Tibial nerve (tissue), 4 donors: Measurements from ENCODE around the gene OR51I1. TPM values are rescaled to one million over a fixed set of nuclear protein-coding genes. Genes with fewer than 3 reads are reported as not detected.

Experiments used
- DNase-seq, 2 donors: peaks; one replicate each; pipeline ENCODE4 v3.0.0-alpha.2; 2019; ENCODE audit warnings: low spot score in 2 of 2
- H3K27ac ChIP-seq, 4 donors: fragments of 200-600 bp; sonication (generic) in 3 of 4; one replicate each; pipeline ENCODE4 v1.5.1; 2017 to 2019; ENCODE audit warnings: mild to moderate bottlenecking in 1 of 4
- H3K27me3 ChIP-seq, 2 donors: fragments of 200-600 bp; sonication (generic) in 1 of 2; one replicate each; pipeline versions ENCODE4 v1.5.1 to v1.6.0; 2017 to 2019
- H3K36me3 ChIP-seq, 3 donors: fragments of 200-600 bp; sonication (generic); one replicate each; pipeline ENCODE4 v1.5.1; 2018 to 2019
- H3K4me1 ChIP-seq, 4 donors: fragments of 200-600 bp; sonication (generic) in 3 of 4; one replicate each; pipeline ENCODE4 v1.5.1; 2017 to 2019
- H3K4me3 ChIP-seq, 4 donors: fragments of 200-600 bp; sonication (generic) in 3 of 4; one replicate each; pipeline ENCODE4 v1.5.1; 2017 to 2019; ENCODE audit warnings: mild to moderate bottlenecking in 1 of 4, moderate library complexity in 1 of 4
- H3K9me3 ChIP-seq, 4 donors: fragments of 200-600 bp; sonication (generic) in 3 of 4; one replicate each; pipeline ENCODE4 v1.5.1; 2017 to 2019
- EP300 ChIP-seq, 2 donors: sonication (generic); formaldehyde crosslinking; IDR thresholded peaks; one replicate each; pipeline ENCODE4 v1.6.1; 2017; ENCODE audit warnings: antibody characterized with exemption in 2 of 2, mild to moderate bottlenecking in 1 of 2
- POLR2A ChIP-seq, 2 donors: fragments of 450-650 bp; IDR thresholded peaks; one replicate each; pipeline ENCODE4 v1.6.1; 2017; ENCODE audit warnings: antibody characterized with exemption in 2 of 2, mild to moderate bottlenecking in 2 of 2, moderate library complexity in 2 of 2
- WGBS, 2 donors: methylation state at CpG; one replicate each; pipeline ENCODE4 v1.1.5; 2018; 5-methylcytosine and 5-hydroxymethylcytosine counted together
- total RNA-seq, 4 donors: library from RNA; depleted of rRNA; stranded (reverse); fragments of >200 nt; gene quantifications; one replicate each; pipeline ENCODE4 v1.1.0, GENCODE V29; 2016
- TF ChIP-seq, protein P1 (sequence below), 5 experiments: fragments of 200-600 bp in 3 of 5; fragments of 450-650 bp in 2 of 5; sonication (generic) in 3 of 5; IDR thresholded peaks; one replicate each; pipeline ENCODE4 v1.5.1; 2016 to 2019; ENCODE audit warnings: antibody characterized with exemption in 5 of 5, mild to moderate bottlenecking in 3 of 5, moderate library complexity in 2 of 5

OR51I1 gene, protein sequence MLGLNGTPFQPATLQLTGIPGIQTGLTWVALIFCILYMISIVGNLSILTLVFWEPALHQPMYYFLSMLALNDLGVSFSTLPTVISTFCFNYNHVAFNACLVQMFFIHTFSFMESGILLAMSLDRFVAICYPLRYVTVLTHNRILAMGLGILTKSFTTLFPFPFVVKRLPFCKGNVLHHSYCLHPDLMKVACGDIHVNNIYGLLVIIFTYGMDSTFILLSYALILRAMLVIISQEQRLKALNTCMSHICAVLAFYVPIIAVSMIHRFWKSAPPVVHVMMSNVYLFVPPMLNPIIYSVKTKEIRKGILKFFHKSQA
- total RNA-seq = 1 to 10 TPM in 1 of 4 donors, not detected in 3; 3.9 TPM

DNA sequence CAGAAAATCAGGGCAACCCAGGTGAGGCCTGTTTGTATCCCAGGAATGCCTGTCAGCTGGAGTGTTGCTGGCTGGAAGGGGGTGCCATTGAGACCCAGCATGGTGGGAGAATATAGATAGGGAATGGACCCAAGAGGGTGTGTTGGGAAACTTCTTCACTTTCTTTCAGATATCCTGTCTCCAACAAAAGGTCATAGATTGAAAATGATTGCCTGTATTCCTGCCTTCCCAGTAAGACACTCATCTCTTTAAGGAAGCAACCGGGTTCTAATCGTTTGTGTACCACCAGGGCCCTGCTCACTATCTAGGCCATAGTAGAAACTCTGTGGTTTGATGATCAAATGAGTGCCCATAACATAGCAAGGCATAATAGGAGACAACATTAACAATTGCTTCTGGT, at the start of gene OR51I1:
Gene OR51I1 (minus strand): TSS at position 101 of the 400 bp plus-strand sequence. CDS start 0 bp downstream, at position 101.
- H3K27me3 ChIP-seq = no peaks in the 10 kb centered on the region
- no peaks in the 10 kb centered on the region for H3K9me3 ChIP-seq
- H3K36me3 ChIP-seq = no peaks in the 10 kb centered on the region
- H3K27ac ChIP-seq = no peak within 1 kb of the TSS
- H3K4me1 ChIP-seq = no peaks in the 10 kb centered on the region
- H3K4me3 ChIP-seq = no peak within 1 kb of the TSS
- no peak for DNase-seq
- TF ChIP-seq EP300 (IDR thresholded peaks at IDR 0.05) = no peak
- TF ChIP-seq, protein P1, sequence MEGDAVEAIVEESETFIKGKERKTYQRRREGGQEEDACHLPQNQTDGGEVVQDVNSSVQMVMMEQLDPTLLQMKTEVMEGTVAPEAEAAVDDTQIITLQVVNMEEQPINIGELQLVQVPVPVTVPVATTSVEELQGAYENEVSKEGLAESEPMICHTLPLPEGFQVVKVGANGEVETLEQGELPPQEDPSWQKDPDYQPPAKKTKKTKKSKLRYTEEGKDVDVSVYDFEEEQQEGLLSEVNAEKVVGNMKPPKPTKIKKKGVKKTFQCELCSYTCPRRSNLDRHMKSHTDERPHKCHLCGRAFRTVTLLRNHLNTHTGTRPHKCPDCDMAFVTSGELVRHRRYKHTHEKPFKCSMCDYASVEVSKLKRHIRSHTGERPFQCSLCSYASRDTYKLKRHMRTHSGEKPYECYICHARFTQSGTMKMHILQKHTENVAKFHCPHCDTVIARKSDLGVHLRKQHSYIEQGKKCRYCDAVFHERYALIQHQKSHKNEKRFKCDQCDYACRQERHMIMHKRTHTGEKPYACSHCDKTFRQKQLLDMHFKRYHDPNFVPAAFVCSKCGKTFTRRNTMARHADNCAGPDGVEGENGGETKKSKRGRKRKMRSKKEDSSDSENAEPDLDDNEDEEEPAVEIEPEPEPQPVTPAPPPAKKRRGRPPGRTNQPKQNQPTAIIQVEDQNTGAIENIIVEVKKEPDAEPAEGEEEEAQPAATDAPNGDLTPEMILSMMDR (IDR thresholded peaks at IDR 0.05) = no peak
- TF ChIP-seq POLR2A (IDR thresholded peaks at IDR 0.05) = no peak
- 37 to 41% methylated on average over 2 of the region's 2 CpGs for WGBS, 2 donors

DNA sequence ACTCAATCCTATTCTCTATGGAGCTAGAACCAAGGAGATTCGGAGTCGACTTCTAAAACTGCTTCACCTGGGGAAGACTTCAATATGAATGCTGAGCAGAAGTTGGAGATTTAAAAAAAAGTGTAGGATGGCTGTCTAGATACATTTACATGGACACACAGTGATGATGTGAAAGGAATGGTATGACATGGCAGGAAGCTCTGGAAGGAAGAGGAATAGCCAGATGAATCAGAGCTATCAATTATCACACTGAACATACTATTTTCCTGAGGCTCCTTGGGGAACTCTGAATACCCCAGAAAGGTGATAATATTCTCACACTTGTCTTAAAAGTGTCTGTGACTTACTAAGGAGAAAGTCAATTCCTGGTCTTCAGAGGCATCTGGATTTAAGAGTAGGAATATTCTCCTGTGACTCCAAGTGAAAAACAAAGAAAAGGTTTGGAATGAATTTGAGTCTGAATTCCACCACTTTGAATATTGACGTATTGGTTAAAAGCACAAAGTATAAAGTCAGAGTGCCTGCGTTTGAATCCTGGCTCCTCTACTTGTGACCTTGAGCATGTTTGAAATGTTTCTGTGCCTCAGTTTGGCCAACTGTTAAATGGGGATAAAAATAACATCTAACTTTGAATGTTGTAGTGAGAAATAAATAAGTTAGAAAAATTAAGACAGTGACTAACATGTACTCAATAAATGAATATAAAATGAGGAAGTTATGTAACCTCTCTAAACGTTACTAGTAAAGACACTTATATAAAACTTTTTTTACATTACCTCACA, 48.5 kb upstream of the OR51I1 start:
- 49 to 50% methylated on average over 5 of the region's 5 CpGs for WGBS, 2 donors
- no peak overlapping the region for H3K4me3 ChIP-seq

DNA sequence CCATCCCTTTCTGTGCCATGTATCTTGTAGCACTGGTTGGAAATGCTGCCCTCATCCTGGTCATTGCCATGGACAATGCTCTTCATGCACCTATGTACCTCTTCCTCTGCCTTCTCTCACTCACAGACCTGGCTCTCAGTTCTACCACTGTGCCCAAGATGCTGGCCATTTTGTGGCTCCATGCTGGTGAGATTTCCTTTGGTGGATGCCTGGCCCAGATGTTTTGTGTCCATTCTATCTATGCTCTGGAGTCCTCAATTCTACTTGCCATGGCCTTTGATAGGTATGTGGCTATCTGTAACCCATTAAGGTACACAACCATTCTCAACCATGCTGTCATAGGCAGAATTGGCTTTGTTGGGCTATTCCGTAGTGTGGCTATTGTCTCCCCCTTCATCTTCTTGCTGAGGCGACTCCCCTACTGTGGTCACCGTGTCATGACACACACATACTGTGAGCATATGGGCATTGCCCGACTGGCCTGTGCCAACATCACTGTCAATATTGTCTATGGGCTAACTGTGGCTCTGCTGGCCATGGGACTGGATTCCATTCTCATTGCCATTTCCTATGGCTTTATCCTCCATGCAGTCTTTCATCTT, 47.6 kb upstream of the OR51I1 start:
- no peaks in the 10 kb centered on the region for H3K4me1 ChIP-seq
- no peak for DNase-seq
- TF ChIP-seq POLR2A (IDR thresholded peaks at IDR 0.05) (no peak), EP300 (IDR thresholded peaks at IDR 0.05) (no peak)
- TF ChIP-seq, protein P1 (IDR thresholded peaks at IDR 0.05) = no peak
- no peak overlapping the region for H3K27ac ChIP-seq
- 98% methylated on average over 4 of the region's 4 CpGs for WGBS, 2 donors
- H3K27me3 ChIP-seq = no peaks in the 10 kb centered on the region
- no peaks in the 10 kb centered on the region for H3K9me3 ChIP-seq
- H3K4me3 ChIP-seq = no peak overlapping the region
- no peaks in the 10 kb centered on the region for H3K36me3 ChIP-seq

More for the DNA sequence above, 48.5 kb upstream of the OR51I1 start:
- no peak overlapping the region for H3K27ac ChIP-seq
- TF ChIP-seq, protein P1 (IDR thresholded peaks at IDR 0.05) = no peak
- TF ChIP-seq EP300 (IDR thresholded peaks at IDR 0.05) = no peak
- no peak for TF ChIP-seq POLR2A (IDR thresholded peaks at IDR 0.05)
- no peaks in the 10 kb centered on the region for H3K36me3 ChIP-seq
- no peaks in the 10 kb centered on the region for H3K4me1 ChIP-seq
- no peak for DNase-seq
- H3K27me3 ChIP-seq = no peaks in the 10 kb centered on the region
- H3K9me3 ChIP-seq = no peaks in the 10 kb centered on the region

DNA sequence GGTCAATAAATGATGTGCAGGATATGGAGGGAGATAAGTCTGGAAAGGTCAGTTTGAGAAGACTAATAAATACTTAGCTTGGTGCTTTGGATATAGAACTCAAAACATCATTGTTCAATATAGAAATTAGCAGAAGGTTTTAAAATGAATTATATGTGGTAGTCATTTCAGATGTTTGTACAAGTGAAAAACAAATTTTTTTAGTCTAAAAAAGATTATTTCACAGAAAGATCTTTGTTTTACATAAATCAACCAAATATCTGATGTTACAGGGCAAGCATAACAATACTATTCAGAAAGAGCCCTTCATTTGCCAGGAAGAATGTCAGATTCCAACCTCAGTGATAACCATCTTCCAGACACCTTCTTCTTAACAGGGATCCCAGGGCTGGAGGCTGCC, 47.1 kb upstream of the OR51I1 start, which contains the start of gene OR52D1:
Gene OR52D1 (plus strand): TSS at position 301 of the 400 bp plus-strand sequence. CDS start 22 bp downstream, at position 323.
- H3K4me3 ChIP-seq = no peak within 1 kb of the TSS
- no peaks in the 10 kb centered on the region for H3K36me3 ChIP-seq

More for the DNA sequence above, 47.1 kb upstream of the OR51I1 start, which contains the start of gene OR52D1:
- DNase-seq = no peak
- no peak within 1 kb of the TSS for H3K27ac ChIP-seq
- no peaks in the 10 kb centered on the region for H3K4me1 ChIP-seq
- TF ChIP-seq EP300 (IDR thresholded peaks at IDR 0.05) = no peak
- no peak for TF ChIP-seq POLR2A (IDR thresholded peaks at IDR 0.05)
- TF ChIP-seq, protein P1 (IDR thresholded peaks at IDR 0.05) = no peak
- H3K27me3 ChIP-seq = no peaks in the 10 kb centered on the region
- no peaks in the 10 kb centered on the region for H3K9me3 ChIP-seq
